Activated CD4-positive, alpha-beta T cell treated with anti-CD3 and anti-CD28 coated beads, Interleukin-2, amount 10 ng/mL, durations not matched to agents 24 days and 14 days (primary cell): Measurements from ENCODE around the gene RASGRP3. TPM values are rescaled to one million over a fixed set of nuclear protein-coding genes. Genes with fewer than 3 reads are reported as not detected.

ENCODE experiments used
- DNase-seq: peaks from one replicate; pipeline ENCODE4 v3.0.0; 2022
- H3K27ac Mint-ChIP-seq: one replicate; pipeline ENCODE4 v1.8.0; 2022; ENCODE audit warnings: mild to moderate bottlenecking, mixed read lengths
- H3K27me3 Mint-ChIP-seq: one replicate; pipeline ENCODE4 v1.8.0; 2022; ENCODE audit warnings: mixed read lengths
- H3K36me3 Mint-ChIP-seq: one replicate; pipeline ENCODE4 v1.8.0; 2022; ENCODE audit warnings: low read depth, mild to moderate bottlenecking, mixed read lengths
- H3K4me1 Mint-ChIP-seq: one replicate; pipeline ENCODE4 v1.8.0; 2021; ENCODE audit warnings: mixed read lengths
- H3K4me3 Mint-ChIP-seq: one replicate; pipeline ENCODE4 v1.8.0; 2022; ENCODE audit warnings: mild to moderate bottlenecking, moderate library complexity, mixed read lengths
- H3K9me3 Mint-ChIP-seq: one replicate; pipeline ENCODE4 v1.8.0; 2021; ENCODE audit warnings: mixed read lengths
- intact Hi-C: fragments of 100-400 bp; cut with micrococcal nuclease; formaldehyde crosslinking; loops from one replicate; pipeline ENCODE4 v1.15.1; 2023
- total RNA-seq: library from RNA; stranded (reverse); gene quantifications from 2 replicates; pipeline ENCODE4 v1.2.3, GENCODE V29; 2022

RASGRP3 gene
- total RNA-seq, 1 donor from 2014 or later, result 3.3 TPM

DNA sequence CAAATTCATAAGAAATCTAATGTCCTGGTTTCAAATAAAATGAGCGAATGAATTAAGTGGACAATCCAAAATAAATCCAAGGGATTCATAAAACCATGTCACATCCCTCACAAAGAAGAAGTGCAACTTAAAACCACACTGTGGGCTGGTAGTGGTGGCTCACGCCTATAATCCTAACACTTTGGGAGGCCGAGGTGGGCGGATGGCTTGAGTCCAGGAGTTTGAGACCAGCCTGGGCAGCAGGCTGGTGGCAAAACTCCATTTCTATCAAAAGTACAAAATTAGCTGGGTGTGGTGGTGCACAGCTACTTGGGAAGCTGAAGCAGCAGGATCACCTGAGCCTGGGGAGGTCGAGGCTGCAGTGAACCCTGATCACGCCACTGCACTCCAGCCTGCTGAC lies 97.2 kb downstream of the RASGRP3 start:
- no peak overlapping the region for H3K27ac Mint-ChIP-seq
- peak; percentile 37 for DNase-seq
- H3K27me3 Mint-ChIP-seq, result no peaks in the 10 kb centered on the region
- no peaks in the 10 kb centered on the region for H3K36me3 Mint-ChIP-seq
- intact Hi-C loops, result no loop called here
- H3K9me3 Mint-ChIP-seq, result no peaks in the 10 kb centered on the region
- peaks cover 2% of the 10 kb centered on the region for H3K4me1 Mint-ChIP-seq
- H3K4me3 Mint-ChIP-seq, result no peak overlapping the region

DNA sequence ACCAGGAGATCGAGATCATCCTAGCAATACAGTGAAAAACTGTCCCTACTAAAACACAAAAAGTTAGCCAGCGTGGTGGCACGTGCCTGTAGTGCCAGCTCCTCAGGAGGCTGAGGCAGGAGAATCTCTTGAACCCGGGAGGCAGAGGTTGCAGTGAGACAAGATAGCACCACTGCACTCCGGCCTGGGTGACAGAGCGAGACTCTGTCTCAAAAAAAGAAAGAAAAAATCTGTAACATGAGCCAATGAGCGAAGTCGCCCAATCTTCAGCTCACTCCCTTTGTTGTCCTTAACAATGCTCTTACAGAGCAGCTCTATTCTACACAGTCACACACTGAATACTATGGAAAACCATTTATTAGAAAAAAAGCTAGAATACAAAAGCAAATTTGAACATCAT lies 100.6 kb downstream of the RASGRP3 start:
- Mint-ChIP-seq H3K4me3 (no peak overlapping the region), H3K36me3 (peaks cover 3% of the 10 kb centered on the region), H3K4me1 (peaks cover 8% of the 10 kb centered on the region), H3K27me3 (no peaks in the 10 kb centered on the region), H3K27ac (no peak overlapping the region), H3K9me3 (no peaks in the 10 kb centered on the region)
- intact Hi-C loops, result no loop called here
- DNase-seq, result no peak

GRCh38 chr2:33577668-33578067 lies 101.2 kb downstream of the RASGRP3 start:
- peaks cover 6% of the 10 kb centered on the region for H3K36me3 Mint-ChIP-seq
- H3K9me3 Mint-ChIP-seq, result no peaks in the 10 kb centered on the region
- H3K27ac Mint-ChIP-seq, result no peak overlapping the region
- no peaks in the 10 kb centered on the region for H3K27me3 Mint-ChIP-seq
- no peak overlapping the region for H3K4me3 Mint-ChIP-seq
- intact Hi-C loops, result no loop called here
- no peak for DNase-seq
- peaks cover 12% of the 10 kb centered on the region for H3K4me1 Mint-ChIP-seq

- H3K27me3 Mint-ChIP-seq, result no peaks in the 10 kb centered on the region
- no peak overlapping the region for H3K27ac Mint-ChIP-seq
- no peak overlapping the region for H3K4me3 Mint-ChIP-seq
- H3K4me1 Mint-ChIP-seq, result peaks cover 12% of the 10 kb centered on the region
- peaks cover 11% of the 10 kb centered on the region for H3K36me3 Mint-ChIP-seq
- no peaks in the 10 kb centered on the region for H3K9me3 Mint-ChIP-seq
- intact Hi-C loops, result no loop called here
- DNase-seq, result no peak
These were observed 102.8 kb downstream of the RASGRP3 start for GRCh38 chr2:33579227-33579626.

GRCh38 chr2:33581872-33582271 lies 105.4 kb downstream of the RASGRP3 start:
- DNase-seq, result peak; percentile 55
- H3K36me3 Mint-ChIP-seq, result peaks cover 28% of the 10 kb centered on the region
- peaks cover 12% of the 10 kb centered on the region for H3K4me1 Mint-ChIP-seq
- H3K4me3 Mint-ChIP-seq, result peak overlapping the region; percentile 27
- no peaks in the 10 kb centered on the region for H3K9me3 Mint-ChIP-seq
- peak overlapping the region; percentile 3 for H3K27ac Mint-ChIP-seq
- H3K27me3 Mint-ChIP-seq, result no peaks in the 10 kb centered on the region
- intact Hi-C loops, result loop anchor here (2.0 to 5.0 kb wide), 6 partner anchors 17 to 810 kb away; partner anchors contain the start of genes FAM98A and LTBP1

- Mint-ChIP-seq H3K4me1 (peaks cover 12% of the 10 kb centered on the region), H3K4me3 (no peak overlapping the region), H3K27me3 (no peaks in the 10 kb centered on the region), H3K9me3 (no peaks in the 10 kb centered on the region), H3K36me3 (peaks cover 31% of the 10 kb centered on the region), H3K27ac (no peak overlapping the region)
- peak; percentile 79 for DNase-seq
- intact Hi-C loops, result loop anchor here (1.0 to 5.0 kb wide), 7 partner anchors 15 to 811 kb away; partner anchors contain the start of genes FAM98A and LTBP1
These were observed 106.9 kb downstream of the RASGRP3 start for GRCh38 chr2:33583194-33583938.

GRCh38 chr2:33586766-33587165 lies 110.3 kb downstream of the RASGRP3 start:
- intact Hi-C loops, result no loop called here
- H3K27ac Mint-ChIP-seq, result no peak overlapping the region
- DNase-seq, result no peak
- H3K27me3 Mint-ChIP-seq, result no peaks in the 10 kb centered on the region
- H3K9me3 Mint-ChIP-seq, result no peaks in the 10 kb centered on the region
- peaks cover 9% of the 10 kb centered on the region for H3K4me1 Mint-ChIP-seq
- no peak overlapping the region for H3K4me3 Mint-ChIP-seq
- peaks cover 44% of the 10 kb centered on the region for H3K36me3 Mint-ChIP-seq

- no peaks in the 10 kb centered on the region for H3K9me3 Mint-ChIP-seq
- H3K36me3 Mint-ChIP-seq, result peaks cover 51% of the 10 kb centered on the region
- DNase-seq, result peak; percentile 45
- no peak overlapping the region for H3K27ac Mint-ChIP-seq
- intact Hi-C loops, result loop anchor here (1.0 kb wide), 1 partner anchor 10 kb away; no protein-coding TSS in a partner anchor
- H3K4me1 Mint-ChIP-seq, result peaks cover 5% of the 10 kb centered on the region
- no peaks in the 10 kb centered on the region for H3K27me3 Mint-ChIP-seq
- H3K4me3 Mint-ChIP-seq, result no peak overlapping the region
These were observed 111.8 kb downstream of the RASGRP3 start for GRCh38 chr2:33588232-33588631.

GRCh38 chr2:33589444-33589843 lies 113.0 kb downstream of the RASGRP3 start:
- no peaks in the 10 kb centered on the region for H3K9me3 Mint-ChIP-seq
- peaks cover 11% of the 10 kb centered on the region for H3K4me1 Mint-ChIP-seq
- peaks cover 52% of the 10 kb centered on the region for H3K36me3 Mint-ChIP-seq
- intact Hi-C loops, result no loop called here
- peak; percentile 19 for DNase-seq
- H3K4me3 Mint-ChIP-seq, result no peak overlapping the region
- no peak overlapping the region for H3K27ac Mint-ChIP-seq
- H3K27me3 Mint-ChIP-seq, result no peaks in the 10 kb centered on the region

GRCh38 chr2:33595385-33595784 lies 118.9 kb downstream of the RASGRP3 start:
- Mint-ChIP-seq H3K27ac (no peak overlapping the region), H3K9me3 (no peaks in the 10 kb centered on the region)

GRCh38 chr2:33597026-33597425 lies 120.6 kb downstream of the RASGRP3 start:
- peak; percentile 52 for DNase-seq
- H3K27ac Mint-ChIP-seq, result no peak overlapping the region
- peaks cover 37% of the 10 kb centered on the region for H3K36me3 Mint-ChIP-seq
- no peaks in the 10 kb centered on the region for H3K9me3 Mint-ChIP-seq
- peaks cover 2% of the 10 kb centered on the region for H3K27me3 Mint-ChIP-seq
- H3K4me3 Mint-ChIP-seq, result peak overlapping the region; percentile 98
- intact Hi-C loops, result loop anchor here (5.0 kb wide), 3 partner anchors 100 to 1240 kb away; partner anchors contain the start of gene BIRC6
- H3K4me1 Mint-ChIP-seq, result peaks cover 39% of the 10 kb centered on the region

More at GRCh38 chr2:33595385-33595784, 118.9 kb downstream of the RASGRP3 start:
- peak; percentile 31 for DNase-seq
- Mint-ChIP-seq H3K4me1 (peaks cover 39% of the 10 kb centered on the region), H3K36me3 (peaks cover 44% of the 10 kb centered on the region), H3K4me3 (no peak overlapping the region), H3K27me3 (peaks cover 2% of the 10 kb centered on the region)
- intact Hi-C loops, result loop anchor here (5.0 kb wide), 3 partner anchors 98 to 1238 kb away; partner anchors contain the start of gene BIRC6

GRCh38 chr2:33598561-33599174 lies 122.2 kb downstream of the RASGRP3 start:
- Mint-ChIP-seq H3K9me3 (no peaks in the 10 kb centered on the region), H3K4me1 (peaks cover 33% of the 10 kb centered on the region), H3K36me3 (peaks cover 22% of the 10 kb centered on the region), H3K27me3 (peaks cover 2% of the 10 kb centered on the region), H3K27ac (peak overlapping the region; percentile 99), H3K4me3 (peak overlapping the region; percentile 98)
- intact Hi-C loops, result loop anchor here (1.0 to 5.0 kb wide), 8 partner anchors 10 to 1588 kb away; partner anchors contain the start of genes BIRC6, LTBP1, MEMO1 and RASGRP3
- peak; percentile 84 for DNase-seq

DNA sequence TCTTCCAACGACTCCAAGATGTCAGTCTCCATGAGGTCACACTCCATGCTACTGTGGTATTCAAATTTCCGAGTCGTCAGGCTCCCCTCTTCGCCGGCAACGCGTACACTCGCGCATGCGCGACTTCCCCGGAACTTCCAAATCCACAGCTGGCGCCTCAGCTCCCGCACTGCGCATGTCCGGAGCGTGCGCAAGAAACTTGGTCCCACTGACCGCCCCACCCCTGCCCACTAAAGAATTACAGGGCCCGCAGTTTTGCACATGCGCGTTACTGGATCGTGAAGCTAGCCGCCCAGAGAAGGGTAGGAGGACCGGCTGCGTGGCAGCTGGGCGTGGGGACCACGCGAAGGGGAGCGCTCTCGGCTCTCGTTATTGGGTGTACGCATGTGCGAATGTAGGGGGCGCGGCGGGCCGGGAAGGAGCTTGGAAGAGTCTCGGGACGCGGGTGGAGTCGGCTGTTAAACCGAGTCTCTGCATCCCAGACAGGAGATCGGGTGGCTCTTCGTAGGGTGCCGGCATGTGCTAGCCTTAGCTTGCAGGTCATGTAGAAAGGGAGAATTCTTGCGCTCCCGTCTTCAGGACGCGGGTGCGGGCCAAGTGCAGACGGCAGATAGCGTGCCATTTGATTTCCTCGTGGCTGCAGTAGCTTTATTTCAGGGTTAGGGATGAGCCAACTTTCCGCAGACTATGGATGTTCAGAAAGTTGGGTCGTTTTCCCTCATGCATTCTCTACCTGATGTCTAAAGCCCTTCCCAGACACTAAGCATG lies 122.9 kb downstream of the RASGRP3 start, which contains the start of gene FAM98A:
TSS of gene FAM98A (minus strand) at position 125 of the 768 bp plus-strand sequence. CDS start at position 47, 78 bp downstream.
- DNase-seq, result peak; percentile 100
- Mint-ChIP-seq H3K36me3 (peaks cover 18% of the 10 kb centered on the region), H3K4me1 (peaks cover 30% of the 10 kb centered on the region), H3K27me3 (peaks cover 2% of the 10 kb centered on the region), H3K4me3 (peak within 1 kb of the TSS; percentile 98), H3K9me3 (no peaks in the 10 kb centered on the region), H3K27ac (peak within 1 kb of the TSS; percentile 99)
- intact Hi-C loops, result loop anchor here (1.0 to 5.0 kb wide), 7 partner anchors 17 to 1589 kb away; partner anchors contain the start of genes BIRC6, LTBP1, MEMO1 and RASGRP3
